SK-N-SH treated with all-trans-retinoic acid at 6 μM for 48 hours (cell line): ENCODE data around the gene MPDZ.

Experiments
- ARNTL ChIP-seq: fragments of 450-650 bp; formaldehyde crosslinking; IDR thresholded peaks from 2 replicates; pipeline ENCODE4 v1.5.0; 2020; ENCODE audit warnings: low read depth, mild to moderate bottlenecking, moderate library complexity, borderline replicate concordance
- CSDC2 ChIP-seq: fragments of 250-450 bp; sonication (Bioruptor Pico); IDR thresholded peaks from 2 replicates; pipeline ENCODE4 v1.5.0; 2020; ENCODE audit warnings: mild to moderate bottlenecking, moderate library complexity
- GLIS3 ChIP-seq: fragments of 250-450 bp; sonication (Bioruptor Pico); IDR thresholded peaks from 2 replicates; pipeline ENCODE4 v1.5.0; 2020; ENCODE audit warnings: mild to moderate bottlenecking, moderate library complexity
- OSR1 ChIP-seq: fragments of 250-450 bp; sonication (Bioruptor Pico); IDR thresholded peaks from 2 replicates; pipeline ENCODE4 v1.8.0; 2022; ENCODE audit warnings: moderate library complexity, mild to moderate bottlenecking, inconsistent platforms
- PATZ1 ChIP-seq: fragments of 250-450 bp; sonication (Bioruptor Pico); IDR thresholded peaks from 2 replicates; pipeline ENCODE4 v1.8.0; 2020; ENCODE audit warnings: mild to moderate bottlenecking, moderate library complexity, borderline replicate concordance
- PPARA ChIP-seq: fragments of 250-450 bp; sonication (Bioruptor Pico); IDR thresholded peaks from 2 replicates; pipeline ENCODE4 v1.5.0; 2020; ENCODE audit warnings: mild to moderate bottlenecking, borderline replicate concordance
- RARB ChIP-seq: fragments of 250-450 bp; sonication (Bioruptor Pico); IDR thresholded peaks from 2 replicates; pipeline ENCODE4 v1.8.0; 2021; ENCODE audit warnings: mild to moderate bottlenecking, moderate library complexity
- TSHZ2 ChIP-seq: fragments of 250-450 bp; sonication (Bioruptor Pico); IDR thresholded peaks from 2 replicates; pipeline ENCODE4 v1.5.0; 2020; ENCODE audit warnings: mild to moderate bottlenecking, moderate library complexity
- ZFP30 ChIP-seq: fragments of 450-650 bp; formaldehyde crosslinking; IDR thresholded peaks from 2 replicates; pipeline ENCODE4 v1.5.0; 2022; ENCODE audit warnings: mild to moderate bottlenecking, moderate library complexity
- ZNF565 ChIP-seq: fragments of 450-650 bp; formaldehyde crosslinking; conservative IDR thresholded peaks from 2 replicates; pipeline ENCODE4 v1.5.0; 2020; ENCODE audit warnings: low read depth, mild to moderate bottlenecking, moderate library complexity
- ZNF8 ChIP-seq: fragments of 450-650 bp; formaldehyde crosslinking; IDR thresholded peaks from 2 replicates; pipeline ENCODE4 v1.5.0; 2020; ENCODE audit warnings: mild to moderate bottlenecking, moderate library complexity

- no peak for TF ChIP-seq RARB (CRISPR knock-in tag)
- no peak for TF ChIP-seq ARNTL
- no peak for TF ChIP-seq ZNF565 (CRISPR knock-in tag)
- TF ChIP-seq TSHZ2 (CRISPR knock-in tag), result no peak
- TF ChIP-seq OSR1, result no peak
- TF ChIP-seq ZFP30 (CRISPR knock-in tag), result no peak
- no peak for TF ChIP-seq ZNF8 (CRISPR knock-in tag)
- TF ChIP-seq GLIS3, result no peak
- no peak for TF ChIP-seq CSDC2 (CRISPR knock-in tag)
- TF ChIP-seq PATZ1 (CRISPR knock-in tag), result no peak
- no peak for TF ChIP-seq PPARA
Measured at GRCh38 chr9:13244181-13244580, 35.3 kb downstream of the MPDZ start.
